Fibroblast of lung (primary cell): ENCODE measurements around the gene MCM5.

Experiments used
- CTCF ChIP-seq, 2 donors: IDR thresholded peaks in 1 of 2; conservative IDR thresholded peaks in 1 of 2; 1 replicate in 1 of 2; 2 replicates in 1 of 2; pipeline ENCODE4 v1.5.1; 2011 to 2012; ENCODE audit warnings: low read length in 2 of 2, control low read depth in 1 of 2, inconsistent platforms in 1 of 2, low read depth in 1 of 2, mild to moderate bottlenecking in 1 of 2
- EZH2 ChIP-seq: IDR thresholded peaks from 2 replicates; pipeline ENCODE4 v1.5.1; 2012; ENCODE audit warnings: low read length, control low read depth, mild to moderate bottlenecking; ENCODE audit errors: missing control alignments

- TF ChIP-seq CTCF (conservative IDR thresholded peaks at IDR 0.05 in 1 of 2, IDR thresholded peaks at IDR 0.05 in 1 of 2; ENCODE audit: low read depth in 1 of 2, low read length in 2 of 2) (no peak), EZH2 (no peak)
These were observed 6.6 kb upstream of the MCM5 start for GRCh38 chr22:35393116-35394010.
